SKM-1 treated with dmso at 0.1 percent for 144 hours (cell line): ENCODE measurements around the gene GALNT2.

Experiments used
- DNase-seq: peaks from one replicate; lab custom pipeline; 2025; ENCODE audit not compliant: unreplicated experiment; lab: John Stamatoyannopoulos, UW

The GALNT2 gene

DNA sequence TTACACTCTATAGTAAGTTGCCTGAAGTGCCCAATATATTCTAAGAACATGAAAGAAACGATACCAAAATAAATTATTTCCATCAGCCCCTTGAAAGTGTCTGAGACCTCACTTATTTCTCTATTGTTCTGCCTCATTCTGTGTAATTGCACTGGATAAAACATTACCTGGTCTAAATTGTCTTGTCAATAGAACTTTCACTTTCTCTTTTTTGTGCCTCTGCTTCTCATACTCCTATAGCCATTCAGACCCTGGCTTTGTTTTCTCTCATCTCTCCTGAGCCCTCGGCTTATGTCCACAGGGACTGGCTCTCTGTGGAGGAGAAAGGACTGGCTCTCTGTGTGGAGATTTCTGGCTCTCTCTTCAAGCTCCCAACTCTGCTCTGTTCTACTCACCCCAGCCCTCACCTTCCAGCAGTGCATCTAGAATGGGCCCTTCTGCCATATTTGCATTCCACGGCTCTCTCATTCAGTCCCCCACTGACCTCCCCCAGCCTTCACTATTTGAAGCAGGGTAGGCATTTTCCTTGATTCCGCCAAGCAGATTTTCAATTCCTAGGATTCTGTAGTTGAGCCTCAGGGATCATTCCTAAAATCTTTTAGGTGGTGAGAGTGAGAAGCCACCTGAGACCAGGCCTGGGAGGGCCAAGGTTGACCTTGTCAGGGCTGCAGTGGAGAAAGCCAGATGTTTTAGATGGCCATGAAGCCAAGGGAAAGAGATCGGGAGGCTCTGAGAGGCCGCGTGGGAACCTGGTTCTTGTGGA, 15.9 kb upstream of the GALNT2 start:
- DNase-seq, result no peak

DNA sequence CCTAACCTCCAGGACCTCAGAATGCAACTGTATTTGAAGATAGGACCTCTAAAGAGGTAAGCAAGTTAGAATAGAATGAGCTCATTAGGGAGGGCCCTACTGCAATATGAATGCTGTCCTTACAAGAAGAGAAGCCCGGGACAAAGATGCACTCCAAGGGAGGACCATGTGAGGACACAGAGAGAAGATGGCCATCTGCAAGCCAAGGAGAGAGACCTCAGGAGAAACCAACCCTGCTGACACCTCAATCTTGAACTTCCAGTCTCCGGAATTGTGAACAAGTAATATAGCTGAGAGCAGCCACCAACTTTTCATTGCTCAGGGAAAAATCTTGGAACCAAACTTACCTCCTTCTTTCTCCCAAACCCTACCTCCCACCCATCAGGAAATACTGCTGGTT, 15.0 kb upstream of the GALNT2 start:
- DNase-seq, result no peak

DNA sequence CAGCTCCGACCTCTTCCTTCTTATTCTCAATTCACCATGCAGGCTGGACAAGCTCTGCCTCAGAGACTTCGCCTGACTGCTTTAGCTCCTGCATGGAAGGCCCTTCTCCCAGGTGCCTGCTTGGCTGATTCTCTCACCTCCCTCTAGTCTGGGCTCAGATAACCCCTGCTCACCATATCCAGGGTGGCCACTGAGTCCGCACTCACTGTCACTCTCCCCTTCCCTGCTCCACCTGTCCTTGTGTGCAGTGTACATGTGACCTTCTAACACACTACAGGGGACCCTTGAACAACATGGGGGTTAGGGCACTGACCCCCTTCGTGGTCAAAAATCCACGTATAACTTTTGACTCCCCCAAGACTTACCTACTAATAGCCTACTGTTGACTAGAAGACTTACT, 14.4 kb upstream of the GALNT2 start:
- DNase-seq, result no peak

DNA sequence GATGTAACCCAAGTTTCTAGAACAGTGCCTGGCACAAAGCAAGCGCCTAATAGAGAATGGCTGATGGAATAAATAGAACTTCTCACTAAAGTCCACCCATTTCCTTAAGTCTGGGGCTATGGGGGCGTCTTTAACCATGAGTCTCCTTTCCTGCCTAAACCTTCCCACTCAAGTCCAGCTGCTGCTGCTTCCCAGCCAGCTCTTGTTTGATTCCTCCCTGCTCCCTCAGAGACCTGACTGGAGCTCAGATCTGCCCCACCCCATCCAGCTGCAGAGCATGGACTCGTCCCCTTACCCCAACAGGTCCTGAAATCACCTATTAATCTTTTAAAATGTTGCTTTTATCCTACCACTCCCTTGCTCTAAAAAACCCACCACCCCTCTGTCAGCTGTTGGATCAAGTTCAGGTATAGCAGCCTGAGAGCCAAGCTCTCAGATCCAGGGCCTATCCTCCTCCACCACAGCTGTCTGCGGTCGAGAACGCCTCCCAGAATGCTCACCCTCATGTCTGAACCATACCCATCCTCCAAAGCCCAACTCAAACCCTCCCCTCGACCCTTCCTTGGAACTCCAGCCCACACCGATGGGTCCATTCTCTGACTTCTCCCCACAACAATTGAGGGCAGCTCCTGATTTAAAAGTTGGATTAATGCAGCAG, 12.8 kb upstream of the GALNT2 start:
- DNase-seq, result no peak

DNA sequence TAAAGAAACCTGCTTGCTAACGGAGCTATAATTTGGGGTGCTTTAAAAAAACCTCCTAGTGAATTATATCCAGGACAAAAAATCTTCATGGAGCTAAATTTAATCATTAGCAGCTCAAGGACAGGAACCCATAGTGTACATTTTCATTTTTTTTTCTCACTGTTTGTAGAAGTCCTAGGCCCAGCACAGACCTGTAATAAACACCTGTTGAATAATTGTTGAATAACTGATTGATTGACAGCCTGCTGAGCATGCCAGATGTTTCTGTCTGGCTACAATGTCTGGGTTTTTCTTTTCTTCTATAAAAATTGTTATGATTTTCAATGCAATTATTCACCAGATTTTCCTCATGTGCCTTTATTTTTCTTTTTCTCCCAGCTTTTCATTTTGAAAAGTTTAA, 10.9 kb upstream of the GALNT2 start:
- DNase-seq, result no peak

DNA sequence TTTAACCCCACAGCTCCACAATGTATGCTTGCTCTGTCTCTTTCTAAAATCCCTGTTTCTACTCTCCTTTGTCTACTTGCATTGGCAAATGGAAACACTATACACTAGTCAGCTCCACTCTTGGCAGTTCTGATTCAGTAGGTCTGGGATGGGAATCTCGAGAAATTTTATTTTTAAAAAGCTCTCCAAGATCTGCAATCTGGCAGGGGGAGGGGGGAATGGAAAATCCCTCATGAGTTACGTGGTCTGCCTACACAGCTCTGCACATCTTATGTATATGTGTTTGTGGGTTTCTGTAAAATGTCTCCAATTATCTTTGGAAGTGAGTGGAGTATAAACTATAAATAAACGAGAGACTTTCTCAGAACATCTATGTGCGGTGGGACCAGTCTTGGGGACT, 9.9 kb upstream of the GALNT2 start:
- no peak for DNase-seq

DNA sequence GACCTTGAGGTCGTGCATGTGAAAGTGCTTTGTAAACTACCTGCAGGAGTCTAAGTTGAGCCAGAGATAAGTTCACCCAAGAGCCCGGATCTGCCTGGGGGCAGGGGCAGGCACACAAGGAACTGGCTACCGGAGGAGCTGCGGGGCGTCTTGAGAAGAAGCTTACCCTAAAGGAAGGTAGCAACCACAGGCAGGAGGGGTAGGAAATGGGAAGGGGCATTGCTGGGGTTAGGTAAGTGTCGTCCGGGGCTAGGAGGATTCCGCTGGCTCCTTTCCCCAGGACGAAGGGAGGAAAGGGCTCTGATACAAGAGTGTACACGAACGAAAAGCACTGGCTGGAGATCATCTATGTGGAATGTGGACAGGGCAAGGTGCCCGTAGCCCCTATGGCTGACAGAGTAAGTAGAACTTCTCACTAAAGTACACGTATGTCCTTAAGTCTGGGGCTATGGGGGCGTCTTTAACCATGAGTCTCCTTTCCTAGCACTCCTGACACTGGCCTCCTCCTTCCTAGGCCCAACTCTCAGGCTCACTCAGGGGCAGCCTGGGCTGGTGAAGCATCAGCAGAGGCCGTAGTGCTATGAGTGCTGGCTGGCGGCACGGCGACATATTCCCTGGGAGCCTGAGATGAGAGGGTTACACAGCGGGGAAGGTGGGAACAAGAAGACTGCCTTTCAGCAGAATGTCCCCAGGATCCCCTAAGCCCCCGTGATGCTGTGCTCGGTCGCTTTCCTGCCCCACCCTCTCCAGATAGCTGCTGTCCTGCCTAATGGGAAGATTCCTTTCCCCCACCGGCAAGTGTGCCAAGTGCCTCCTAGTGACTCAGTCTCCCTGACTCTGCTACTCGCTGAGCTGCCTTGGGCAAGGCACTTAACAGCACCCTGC, 9.1 kb upstream of the GALNT2 start:
- no peak for DNase-seq

DNA sequence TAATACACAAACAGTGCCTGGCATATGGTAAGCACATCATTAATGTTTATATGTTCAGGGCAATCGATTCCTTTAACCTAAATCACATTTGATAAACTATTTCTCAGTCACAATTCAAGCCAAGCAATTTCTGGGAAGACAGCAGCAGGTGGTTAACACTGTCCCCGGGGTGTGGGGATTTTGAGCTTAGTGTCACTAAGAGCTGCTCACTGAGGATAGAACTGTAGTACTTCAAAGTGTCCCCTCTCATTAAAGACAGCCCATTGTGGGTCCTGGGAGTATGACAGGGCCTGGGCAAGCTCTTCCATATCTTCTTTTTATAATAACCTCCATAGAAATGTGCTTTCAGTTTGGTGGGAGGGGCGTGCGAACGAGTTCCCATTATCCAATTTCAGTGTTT, 8.4 kb upstream of the GALNT2 start:
- DNase-seq, result no peak

DNA sequence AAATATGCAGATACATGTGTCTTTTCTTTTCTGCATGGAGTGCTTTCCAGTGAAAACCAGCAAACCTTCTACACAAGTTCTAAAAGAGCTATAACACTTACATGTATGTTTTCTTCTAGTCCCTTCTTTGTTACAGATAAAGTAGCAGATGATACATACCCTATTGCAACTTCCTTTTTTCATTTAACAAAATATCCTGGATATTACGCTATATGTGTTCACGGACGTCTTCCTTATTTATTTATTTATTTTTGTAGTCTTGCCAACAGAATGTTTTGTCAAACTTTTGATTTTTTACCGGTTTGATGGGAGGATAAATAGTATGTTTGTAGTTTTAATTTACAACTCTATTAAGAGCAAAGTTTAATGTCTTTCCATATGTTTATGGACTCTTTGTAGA, 5.2 kb upstream of the GALNT2 start:
- no peak for DNase-seq

DNA sequence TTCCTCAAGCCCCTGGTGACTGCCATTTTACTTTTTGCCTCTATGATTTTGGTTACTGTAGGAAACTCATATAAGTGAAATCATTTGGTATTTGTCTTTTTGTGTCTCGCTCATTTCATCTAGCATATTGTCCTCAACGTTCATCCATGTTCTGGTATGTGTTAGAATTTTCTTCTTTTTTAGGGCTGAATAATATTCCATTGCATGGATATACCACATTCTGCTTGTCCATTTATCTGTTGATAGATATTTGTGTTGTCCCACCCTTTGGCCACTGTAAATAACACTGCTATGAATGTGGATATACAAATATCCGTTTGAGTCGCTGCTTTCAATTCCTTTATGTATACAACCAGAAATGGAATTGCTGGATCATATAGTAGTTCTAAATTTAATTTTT, 4.5 kb upstream of the GALNT2 start:
- DNase-seq, result no peak

DNA sequence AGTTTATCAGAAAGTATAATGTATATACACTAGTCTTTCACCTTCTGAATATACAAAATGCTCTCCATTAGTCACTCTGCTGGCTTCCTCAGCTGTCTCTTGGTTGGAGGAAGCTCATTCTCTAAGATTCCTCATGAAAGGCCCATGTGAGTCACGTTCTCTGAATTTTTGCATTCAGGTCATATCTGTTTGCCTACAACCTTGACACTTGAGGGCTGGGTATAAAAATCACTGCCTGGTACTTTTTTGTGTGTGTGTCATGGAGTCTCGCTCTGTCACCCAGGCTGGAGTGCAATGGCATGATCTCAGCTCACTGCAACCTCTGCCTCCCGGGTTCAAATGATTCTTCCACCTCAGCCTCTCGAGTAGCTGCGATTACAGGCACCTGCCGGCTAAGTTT, 2.8 kb upstream of the GALNT2 start:
- DNase-seq, result no peak

DNA sequence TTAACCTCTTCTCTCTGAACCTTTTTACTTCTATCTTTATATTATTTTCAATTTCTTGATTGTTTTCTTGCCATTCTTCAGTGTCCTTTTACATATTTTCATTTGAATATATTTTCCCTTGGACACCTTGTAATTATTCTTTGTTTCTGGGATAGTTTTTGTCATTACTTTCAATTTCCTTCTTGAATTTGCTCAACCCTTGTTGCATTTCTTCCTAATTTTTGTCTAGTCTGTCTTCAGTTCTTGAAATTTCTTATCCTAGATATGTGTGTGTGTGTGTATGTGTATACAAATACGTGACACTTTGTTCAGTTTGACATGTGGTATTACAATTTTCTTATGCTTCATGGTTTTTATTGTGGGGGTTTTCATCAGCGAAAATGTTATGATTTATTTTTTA, 1.9 kb upstream of the GALNT2 start:
- no peak for DNase-seq

DNA sequence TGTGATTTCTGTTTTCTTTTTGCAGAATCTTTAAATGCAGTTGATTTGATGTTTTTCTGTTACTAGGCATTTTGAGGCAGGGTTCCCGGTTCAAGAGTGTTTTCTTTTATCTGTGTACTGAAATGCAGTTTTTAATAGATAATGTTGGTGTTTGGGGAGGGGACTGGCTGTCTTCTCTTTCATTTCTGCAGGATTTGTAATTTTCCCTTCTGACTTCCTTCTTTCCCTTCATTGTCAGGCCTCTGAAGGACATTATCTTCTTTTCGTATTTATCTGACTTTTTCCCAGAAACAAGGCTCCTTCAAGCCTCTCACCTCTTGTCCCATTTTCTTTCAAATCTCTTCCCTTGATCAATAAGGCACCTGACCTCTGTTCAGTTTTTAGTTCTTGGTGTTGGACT, 1.5 kb upstream of the GALNT2 start:
- DNase-seq, result no peak

DNA sequence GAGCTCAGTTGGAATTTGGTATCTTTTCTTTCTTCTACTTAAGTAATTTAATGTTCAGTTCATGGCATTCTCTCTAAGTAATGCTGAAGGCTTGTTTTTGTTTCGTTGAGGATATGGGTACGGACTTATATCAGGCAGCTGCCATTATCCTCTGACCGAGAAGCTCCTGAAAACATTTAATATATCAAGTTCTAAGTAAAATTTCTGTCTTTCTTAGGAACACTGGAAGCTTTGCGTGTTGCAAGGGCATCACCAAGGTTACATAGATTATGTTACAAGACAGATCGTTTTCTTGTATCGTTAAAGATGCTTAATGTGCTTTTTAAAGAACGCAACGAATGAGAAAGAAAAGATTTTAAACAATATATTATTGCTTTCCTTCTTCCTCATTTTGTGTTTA, 1.0 kb upstream of the GALNT2 start:
- no peak for DNase-seq

DNA sequence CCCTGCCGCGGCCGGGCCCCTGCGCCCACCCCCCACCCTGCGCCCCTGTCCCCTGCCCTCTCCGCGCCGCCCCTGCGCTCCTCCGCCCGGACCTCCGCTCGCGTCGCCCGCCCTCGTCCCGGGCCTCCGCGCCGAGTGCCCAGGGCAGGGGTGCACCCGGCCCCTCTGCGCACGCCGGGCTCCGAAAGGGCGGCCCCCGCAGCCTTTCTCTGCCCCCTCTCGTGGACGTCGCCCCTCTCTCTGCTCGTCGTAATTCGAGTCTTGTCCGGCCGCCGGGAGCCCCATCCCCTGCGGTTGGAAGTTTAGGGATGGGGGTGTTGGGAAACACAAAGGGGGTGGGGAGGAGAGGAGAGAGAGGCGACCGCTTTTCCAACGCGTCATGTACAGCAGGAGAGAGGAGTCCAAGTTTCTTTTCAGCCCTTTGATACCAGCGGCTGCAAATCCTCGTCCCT, 407 bp downstream of the GALNT2 start:
- peak; percentile 46 for DNase-seq

DNA sequence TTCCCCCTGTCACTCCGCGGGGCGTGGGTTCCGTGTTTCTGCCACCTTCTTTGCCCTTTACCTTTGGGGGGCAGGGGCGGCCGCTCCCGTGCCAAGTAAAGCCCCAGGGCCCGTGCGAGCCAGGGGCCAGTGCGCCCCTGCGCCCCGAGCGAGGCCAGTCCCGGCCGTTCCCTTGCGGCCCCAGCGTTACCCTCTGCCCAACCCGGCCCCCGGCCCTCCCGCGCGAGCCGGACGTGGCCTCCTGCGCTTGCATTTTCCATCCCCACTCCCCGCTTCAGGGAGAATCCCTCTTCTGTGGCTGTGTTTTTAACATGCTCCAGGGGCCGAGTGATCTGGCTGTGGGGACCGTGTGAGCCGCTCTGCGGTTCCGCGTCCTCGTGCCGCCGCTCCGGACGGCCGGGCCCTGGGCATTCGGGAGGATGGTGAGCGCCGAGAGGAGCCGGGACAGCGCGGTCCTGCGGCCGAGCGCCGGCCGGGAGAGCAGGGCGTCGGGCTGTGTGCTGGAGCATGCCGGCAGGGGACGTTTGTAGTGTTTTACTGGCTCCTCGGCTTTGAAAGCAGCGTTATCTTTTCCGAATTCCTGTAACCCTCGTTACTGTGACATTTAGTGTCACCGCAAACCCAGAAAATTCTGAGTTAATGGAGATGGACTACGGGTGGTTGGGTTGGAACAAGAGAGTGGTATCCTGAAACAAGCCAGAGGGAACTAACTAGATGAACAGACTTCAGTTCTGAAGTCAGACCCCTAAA, 1.0 kb downstream of the GALNT2 start:
- DNase-seq, result no peak

DNA sequence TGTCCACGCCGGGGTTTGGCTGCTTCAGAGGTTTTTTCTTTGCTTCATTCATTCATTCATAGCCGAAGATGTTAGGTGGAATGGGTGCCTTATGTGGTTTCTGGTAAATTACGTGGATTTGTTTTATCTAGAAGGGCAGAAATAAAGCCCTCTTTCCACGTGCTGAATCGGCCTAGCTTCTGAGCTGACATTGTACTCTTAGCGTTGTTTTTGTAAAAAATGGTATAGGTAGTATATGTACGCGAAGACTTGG, 1.5 kb downstream of the GALNT2 start:
- no peak for DNase-seq

DNA sequence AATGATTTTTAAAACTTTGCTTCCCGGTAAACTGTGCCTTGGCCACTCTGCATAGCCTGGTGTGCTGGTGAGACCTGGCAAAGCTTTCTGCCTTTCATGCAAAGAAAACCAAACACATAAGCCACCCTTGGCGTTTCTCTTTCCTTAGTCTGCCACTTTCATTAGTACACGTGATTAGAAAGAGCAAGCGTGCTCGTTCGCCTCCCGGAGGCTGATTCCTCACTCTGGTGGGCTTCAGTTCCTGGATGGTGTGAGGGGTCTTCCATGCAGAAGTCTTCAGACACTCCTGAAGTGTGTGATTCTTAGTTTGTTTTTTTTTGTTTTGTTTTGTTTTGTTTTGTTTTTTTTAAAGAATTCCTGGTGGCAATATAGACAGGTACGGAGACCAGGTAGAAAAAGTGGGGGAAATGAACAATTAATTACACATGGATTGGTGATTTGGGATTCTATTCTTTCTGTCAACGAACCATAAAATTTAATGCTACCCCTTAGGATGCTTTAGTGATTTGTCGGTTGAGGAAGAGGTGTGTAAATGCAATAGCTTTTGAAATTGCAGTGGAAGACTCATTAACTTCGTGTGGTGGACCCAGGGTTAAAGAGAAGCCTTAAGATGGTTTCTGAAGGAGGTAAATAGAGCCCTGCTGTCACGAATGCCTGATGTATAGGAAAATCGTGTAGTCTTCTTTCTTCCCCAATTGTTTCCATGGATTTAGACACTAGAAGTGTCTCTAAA, 2.1 kb downstream of the GALNT2 start:
- peak; percentile 23 for DNase-seq

DNA sequence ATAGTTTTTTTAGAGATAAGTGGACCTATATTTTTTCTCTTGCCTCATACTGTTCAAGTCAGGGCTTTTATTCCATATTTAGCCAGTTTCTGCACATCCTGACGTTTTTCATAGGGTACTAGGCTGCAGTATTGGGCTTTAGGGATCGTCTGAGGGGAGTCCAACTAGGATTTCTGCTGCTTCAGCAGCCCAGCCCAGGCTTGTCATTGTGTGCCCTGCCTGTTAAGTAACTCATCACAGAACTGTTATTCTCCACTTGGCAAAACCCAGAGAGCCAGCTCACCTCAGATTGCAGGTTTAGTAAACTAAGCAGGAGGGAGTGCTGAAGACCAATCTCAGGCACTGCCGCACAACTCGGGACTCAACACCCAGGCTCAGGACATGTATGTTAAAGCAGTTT, 2.8 kb downstream of the GALNT2 start:
- DNase-seq, result no peak

DNA sequence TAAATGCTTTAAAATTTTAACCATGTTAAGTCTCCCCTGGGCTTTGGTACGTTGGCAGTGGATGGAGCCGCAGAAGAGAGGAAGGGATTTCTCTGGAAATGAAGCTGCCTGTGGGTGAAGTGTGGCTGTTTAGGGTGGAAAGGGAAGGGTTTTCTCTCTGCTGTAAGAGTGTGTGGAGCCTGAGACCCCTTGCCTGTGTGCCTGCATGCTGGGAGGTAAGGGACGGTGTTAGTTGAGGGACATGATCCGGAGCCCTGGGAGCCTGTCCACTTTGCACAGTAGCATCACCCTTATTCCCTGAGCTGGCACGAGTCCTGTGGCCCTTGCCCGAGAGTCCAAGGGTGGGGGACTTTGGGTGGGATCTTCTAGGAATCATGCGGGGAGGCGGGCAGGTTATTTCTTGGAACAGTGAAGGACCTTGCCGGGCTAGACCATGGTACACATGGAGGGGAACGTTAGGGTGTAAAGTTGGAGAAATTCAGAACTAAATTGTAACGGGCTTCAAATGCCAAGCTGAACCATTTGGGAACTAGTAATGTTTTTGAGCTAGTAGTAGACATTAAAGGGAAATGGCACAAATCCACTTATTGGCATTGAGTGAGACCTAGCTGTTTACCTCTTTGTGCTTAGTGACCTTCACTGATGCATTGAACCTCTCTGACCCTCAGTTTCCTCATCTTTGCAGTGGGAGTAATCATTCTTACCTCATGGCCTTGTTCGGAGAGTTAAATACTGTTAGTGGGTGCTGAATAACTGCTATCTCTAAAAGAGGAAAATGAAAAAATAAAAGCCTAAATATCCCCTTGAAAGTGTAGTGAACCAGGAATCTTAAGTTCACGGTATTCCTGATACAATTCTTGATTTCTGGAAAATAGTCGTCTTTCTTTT, 3.5 kb downstream of the GALNT2 start:
- no peak for DNase-seq
